Nephron (organoid): ENCODE data around the gene PCBP4.

ENCODE experiments used
- H3K27ac Mint-ChIP-seq, 3 experiments: 2 replicates each; pipeline ENCODE4 v1.8.0; 2020; ENCODE audit warnings: mixed read lengths in 3 of 3, mild to moderate bottlenecking in 2 of 3, moderate library complexity in 1 of 3
- H3K27me3 Mint-ChIP-seq: 2 replicates; pipeline ENCODE4 v1.8.0; 2021; ENCODE audit warnings: low read depth, mild to moderate bottlenecking, moderate library complexity, mixed read lengths
- H3K36me3 Mint-ChIP-seq: 2 replicates; pipeline ENCODE4 v1.8.0; 2020; ENCODE audit warnings: low read depth, mixed read lengths
- H3K4me1 Mint-ChIP-seq: 2 replicates; pipeline ENCODE4 v1.8.0; 2020; ENCODE audit warnings: mixed read lengths
- H3K4me3 Mint-ChIP-seq, 3 experiments: 2 replicates each; pipeline ENCODE4 v1.8.0; 2020; ENCODE audit warnings: mild to moderate bottlenecking in 3 of 3, mixed read lengths in 3 of 3, moderate library complexity in 2 of 3
- H3K9me3 Mint-ChIP-seq: 2 replicates; pipeline ENCODE4 v1.8.0; 2020; ENCODE audit warnings: mixed read lengths
- TF ChIP-seq, protein P1 (sequence below), 3 experiments: fragments of 200-600 bp; sonication (generic); IDR thresholded peaks; one replicate each; pipeline ENCODE4 v1.5.0; 2021; ENCODE audit warnings: antibody characterized with exemption in 3 of 3; ENCODE audit not compliant: unreplicated experiment in 3 of 3

The PCBP4 gene

DNA sequence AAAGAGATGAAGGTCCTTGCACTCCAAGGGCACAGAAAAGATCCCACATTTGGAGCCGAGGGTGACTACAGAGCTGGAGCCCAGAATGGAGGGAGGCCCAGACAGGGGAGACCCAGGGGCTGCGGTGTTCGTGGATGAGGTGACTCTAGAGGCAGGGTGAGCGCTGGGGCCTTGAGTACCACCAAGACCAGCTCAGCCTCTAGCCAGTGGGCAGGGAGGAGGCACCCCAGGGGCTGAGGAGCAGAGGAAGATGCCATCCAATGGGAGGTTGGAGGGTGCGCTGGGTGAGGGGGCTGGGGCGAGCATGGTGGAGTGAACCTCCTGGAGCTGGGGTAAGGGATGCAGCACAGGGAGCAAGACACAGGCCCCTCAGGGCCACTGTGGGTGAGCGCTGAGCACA is 38.8 kb downstream of the PCBP4 start:
- Mint-ChIP-seq H3K4me1 (no peaks in the 10 kb centered on the region), H3K9me3 (no peaks in the 10 kb centered on the region), H3K27ac (no peak overlapping the region), H3K4me3 (no peak overlapping the region), H3K27me3 (no peaks in the 10 kb centered on the region), H3K36me3 (peaks cover 10% of the 10 kb centered on the region)
- TF ChIP-seq, protein P1, sequence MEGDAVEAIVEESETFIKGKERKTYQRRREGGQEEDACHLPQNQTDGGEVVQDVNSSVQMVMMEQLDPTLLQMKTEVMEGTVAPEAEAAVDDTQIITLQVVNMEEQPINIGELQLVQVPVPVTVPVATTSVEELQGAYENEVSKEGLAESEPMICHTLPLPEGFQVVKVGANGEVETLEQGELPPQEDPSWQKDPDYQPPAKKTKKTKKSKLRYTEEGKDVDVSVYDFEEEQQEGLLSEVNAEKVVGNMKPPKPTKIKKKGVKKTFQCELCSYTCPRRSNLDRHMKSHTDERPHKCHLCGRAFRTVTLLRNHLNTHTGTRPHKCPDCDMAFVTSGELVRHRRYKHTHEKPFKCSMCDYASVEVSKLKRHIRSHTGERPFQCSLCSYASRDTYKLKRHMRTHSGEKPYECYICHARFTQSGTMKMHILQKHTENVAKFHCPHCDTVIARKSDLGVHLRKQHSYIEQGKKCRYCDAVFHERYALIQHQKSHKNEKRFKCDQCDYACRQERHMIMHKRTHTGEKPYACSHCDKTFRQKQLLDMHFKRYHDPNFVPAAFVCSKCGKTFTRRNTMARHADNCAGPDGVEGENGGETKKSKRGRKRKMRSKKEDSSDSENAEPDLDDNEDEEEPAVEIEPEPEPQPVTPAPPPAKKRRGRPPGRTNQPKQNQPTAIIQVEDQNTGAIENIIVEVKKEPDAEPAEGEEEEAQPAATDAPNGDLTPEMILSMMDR (IDR thresholded peaks at IDR 0.05; ENCODE audit: unreplicated experiment in 3 of 3) = no peak

DNA sequence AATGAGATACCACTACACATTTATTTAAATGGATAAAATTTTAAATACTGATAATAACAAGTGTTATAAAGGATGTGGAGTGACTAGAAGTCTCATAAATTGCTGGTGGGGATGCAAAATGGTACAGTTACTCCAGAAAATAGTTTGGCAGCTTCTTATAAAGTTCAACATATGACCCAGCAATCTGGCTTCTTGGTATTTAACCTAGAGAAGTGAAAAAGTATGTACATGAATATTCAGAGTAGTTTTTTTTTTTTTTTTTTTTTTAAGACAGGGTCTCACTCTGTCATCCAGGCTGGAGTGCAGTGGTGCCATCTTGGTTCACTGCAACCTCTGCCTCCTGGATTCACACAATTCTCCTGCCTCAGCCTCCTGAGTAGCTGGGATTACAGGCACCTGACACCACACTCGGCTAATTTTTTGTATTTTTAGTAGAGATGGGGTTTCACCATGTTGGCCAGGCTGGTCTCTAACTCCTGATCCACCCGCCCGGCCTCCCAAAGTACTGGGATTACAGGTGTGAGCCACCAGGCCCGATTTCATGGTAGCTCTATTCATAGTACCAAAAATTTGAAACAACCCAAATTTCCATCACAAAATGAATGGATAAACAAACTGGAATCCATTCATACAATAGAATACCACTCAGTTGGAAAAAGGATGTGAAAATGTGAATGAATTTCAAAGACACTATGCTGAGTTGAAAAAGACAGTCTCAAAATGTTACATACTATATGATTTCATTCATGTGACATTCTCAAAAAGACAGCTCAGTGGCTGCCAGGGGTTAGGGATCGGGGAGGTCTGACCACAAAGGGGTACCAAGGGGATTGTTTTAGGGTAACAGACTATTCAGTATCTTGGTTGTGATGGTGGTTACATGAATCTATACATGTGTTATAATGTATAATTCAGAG is 39.9 kb downstream of the PCBP4 start:
- Mint-ChIP-seq H3K27me3 (no peaks in the 10 kb centered on the region), H3K9me3 (no peaks in the 10 kb centered on the region), H3K4me3 (no peak overlapping the region), H3K27ac (no peak overlapping the region), H3K4me1 (no peaks in the 10 kb centered on the region), H3K36me3 (peaks cover 9% of the 10 kb centered on the region)
- TF ChIP-seq, protein P1 (IDR thresholded peaks at IDR 0.05; ENCODE audit: unreplicated experiment in 3 of 3) = no peak

DNA sequence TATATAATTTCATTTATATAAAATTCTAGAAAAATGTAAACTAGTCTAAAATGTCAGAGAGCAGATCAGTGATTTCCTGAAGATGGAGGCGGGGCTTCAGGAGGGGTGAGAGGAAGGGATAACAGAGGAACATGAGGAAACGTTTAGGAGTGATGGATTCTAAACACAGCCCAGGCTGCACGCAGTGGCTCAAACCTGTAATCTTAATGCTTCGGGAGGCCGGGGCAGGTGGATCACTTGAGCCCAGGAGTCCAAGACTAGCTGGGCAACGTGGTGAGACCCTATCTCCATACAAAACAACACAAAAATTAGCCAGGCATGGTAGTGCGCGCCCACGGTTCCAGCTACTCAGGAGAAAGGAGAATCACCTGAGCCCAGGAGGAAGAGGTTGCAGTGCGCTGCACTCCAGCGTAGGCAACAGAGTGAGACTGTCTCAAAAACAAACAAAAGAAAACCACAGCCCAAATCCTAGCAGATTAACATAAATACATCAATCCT is 46.1 kb downstream of the PCBP4 start:
- H3K9me3 Mint-ChIP-seq = no peaks in the 10 kb centered on the region
- TF ChIP-seq, protein P1 (IDR thresholded peaks at IDR 0.05; ENCODE audit: unreplicated experiment in 3 of 3) = no peak
- no peaks in the 10 kb centered on the region for H3K4me1 Mint-ChIP-seq
- no peak overlapping the region for H3K27ac Mint-ChIP-seq
- no peaks in the 10 kb centered on the region for H3K36me3 Mint-ChIP-seq
- H3K4me3 Mint-ChIP-seq = no peak overlapping the region
- no peaks in the 10 kb centered on the region for H3K27me3 Mint-ChIP-seq

DNA sequence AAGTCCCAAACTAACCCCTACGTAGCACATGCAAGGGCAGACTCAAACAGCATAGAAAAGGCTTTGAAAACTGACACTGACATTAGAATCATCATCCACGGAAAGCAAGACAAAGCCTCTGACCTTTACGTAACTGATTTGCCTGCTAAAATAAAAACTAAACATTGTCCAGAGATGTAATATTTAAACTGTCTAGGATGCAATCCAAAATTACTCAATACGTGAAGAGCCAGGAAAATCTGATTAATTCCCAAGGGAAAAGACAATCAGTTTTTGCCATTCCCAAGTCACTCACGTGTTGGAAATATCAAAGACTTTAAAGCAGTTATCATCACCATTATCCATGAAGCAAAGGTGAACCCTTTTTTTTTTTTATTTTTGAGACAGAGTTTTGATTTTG is 50.8 kb downstream of the PCBP4 start:
- Mint-ChIP-seq H3K27ac (no peak overlapping the region), H3K36me3 (no peaks in the 10 kb centered on the region), H3K4me1 (no peaks in the 10 kb centered on the region), H3K27me3 (peaks cover 7% of the 10 kb centered on the region), H3K4me3 (no peak overlapping the region), H3K9me3 (no peaks in the 10 kb centered on the region)
- TF ChIP-seq, protein P1 (IDR thresholded peaks at IDR 0.05; ENCODE audit: unreplicated experiment in 3 of 3) = no peak

DNA sequence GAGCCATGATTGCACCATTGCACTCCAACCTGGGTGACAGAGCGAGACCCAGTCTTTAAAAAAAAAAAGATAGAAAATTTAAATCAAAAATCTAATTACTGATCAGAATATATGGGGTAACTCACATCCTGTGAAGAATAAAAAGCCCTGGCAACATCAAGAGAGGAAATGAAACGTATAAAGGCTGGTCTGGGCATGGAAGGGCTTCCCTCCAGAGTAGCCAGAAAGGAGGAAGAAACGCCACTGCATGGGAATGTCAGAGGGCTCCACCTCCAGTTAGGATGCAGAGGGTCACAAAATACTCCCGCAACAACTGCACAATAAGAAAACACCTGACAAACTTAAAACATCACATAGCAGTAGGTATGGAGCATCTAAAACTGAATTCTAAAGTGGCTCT is 59.2 kb downstream of the PCBP4 start:
- H3K4me1 Mint-ChIP-seq = no peaks in the 10 kb centered on the region
- TF ChIP-seq, protein P1 (IDR thresholded peaks at IDR 0.05; ENCODE audit: unreplicated experiment in 3 of 3) = no peak
- H3K27me3 Mint-ChIP-seq = peaks cover 1% of the 10 kb centered on the region
- H3K9me3 Mint-ChIP-seq = peaks cover 33% of the 10 kb centered on the region
- no peak overlapping the region for H3K27ac Mint-ChIP-seq
- H3K4me3 Mint-ChIP-seq = no peak overlapping the region
- H3K36me3 Mint-ChIP-seq = no peaks in the 10 kb centered on the region
